Activated naive CD8-positive, alpha-beta T cell treated with anti-CD3 and anti-CD28 coated beads, Interleukin-2, amount 10 ng/mL, durations not matched to agents 7 days and 5 days (primary cell): ENCODE measurements around the gene HSPG2. TPM values are rescaled to one million over a fixed set of nuclear protein-coding genes. Genes with fewer than 3 reads are reported as not detected.

Experiments
- ATAC-seq: fragments of 150-1000 bp; cut with Tn5 transposase; one replicate; pipeline ENCODE4 v1.10.0; 2021; ENCODE audit warnings: low read depth, moderate library complexity
- POLR2A ChIA-PET: fragments of 350-600 bp; sonication (Branson Sonifier 250); formaldehyde crosslinking; loops from one replicate; lab custom pipeline; 2021; ENCODE audit warnings: antibody characterized with exemption; lab: Charles Lee
- DNase-seq: peaks from one replicate; pipeline ENCODE4 v3.0.0; 2021
- H3K27ac Mint-ChIP-seq: one replicate; pipeline ENCODE4 v1.8.0; 2022; ENCODE audit warnings: mild to moderate bottlenecking, mixed read lengths
- H3K27me3 Mint-ChIP-seq: one replicate; pipeline ENCODE4 v1.8.0; 2022; ENCODE audit warnings: mild to moderate bottlenecking, moderate library complexity, mixed read lengths
- H3K36me3 Mint-ChIP-seq: one replicate; pipeline ENCODE4 v1.8.0; 2021; ENCODE audit warnings: mild to moderate bottlenecking, mixed read lengths
- H3K4me1 Mint-ChIP-seq: one replicate; pipeline ENCODE4 v1.8.0; 2021; ENCODE audit warnings: mixed read lengths
- H3K4me3 Mint-ChIP-seq: one replicate; pipeline ENCODE4 v1.8.0; 2022; ENCODE audit warnings: mild to moderate bottlenecking, moderate library complexity, mixed read lengths
- H3K9me3 Mint-ChIP-seq: one replicate; pipeline ENCODE4 v1.8.0; 2021; ENCODE audit warnings: mixed read lengths
- total RNA-seq, 2 experiments: library from RNA; stranded (reverse); gene quantifications; one replicate each; pipeline ENCODE4 v1.2.3, GENCODE V29; 2021

The HSPG2 gene
- total RNA-seq, 2 experiments from 2014 or later, result 6.7 to 9.5 TPM

GRCh38 chr1:21933397-21934248, 3.5 kb downstream of the HSPG2 start:
- H3K4me3 Mint-ChIP-seq, result no peak overlapping the region
- peak overlapping the region; percentile 4 for H3K27ac Mint-ChIP-seq
- POLR2A ChIA-PET, result interaction anchor here (0.6 kb wide), 1 partner anchor 259 kb away, joined by 4 read pairs; no protein-coding TSS in a partner anchor
- H3K4me1 Mint-ChIP-seq, result peaks cover 16% of the 10 kb centered on the region
- ATAC-seq (no peak), DNase-seq (no peak)
- H3K27me3 Mint-ChIP-seq, result peaks cover 18% of the 10 kb centered on the region
- no peaks in the 10 kb centered on the region for H3K36me3 Mint-ChIP-seq
- H3K9me3 Mint-ChIP-seq, result no peaks in the 10 kb centered on the region

- ATAC-seq, result no peak
- H3K4me1 Mint-ChIP-seq, result peaks cover 9% of the 10 kb centered on the region
- POLR2A ChIA-PET, result interaction anchor here (0.9 kb wide), 1 partner anchor 22 kb away, joined by 3 read pairs; no protein-coding TSS in a partner anchor
- no peak for DNase-seq
- no peaks in the 10 kb centered on the region for H3K36me3 Mint-ChIP-seq
- no peak overlapping the region for H3K4me3 Mint-ChIP-seq
- H3K27me3 Mint-ChIP-seq, result peaks cover 6% of the 10 kb centered on the region
- H3K27ac Mint-ChIP-seq, result no peak overlapping the region
- H3K9me3 Mint-ChIP-seq, result no peaks in the 10 kb centered on the region
Observed at GRCh38 chr1:21932127-21932526, 5.0 kb downstream of the HSPG2 start.

- H3K9me3 Mint-ChIP-seq, result no peaks in the 10 kb centered on the region
- no peak overlapping the region for H3K27ac Mint-ChIP-seq
- no peak for DNase-seq
- peaks cover 5% of the 10 kb centered on the region for H3K27me3 Mint-ChIP-seq
- no peak overlapping the region for H3K4me3 Mint-ChIP-seq
- no peaks in the 10 kb centered on the region for H3K36me3 Mint-ChIP-seq
- no peak for ATAC-seq
- POLR2A ChIA-PET, result no interaction called here
- peaks cover 9% of the 10 kb centered on the region for H3K4me1 Mint-ChIP-seq
Observed at GRCh38 chr1:21931171-21932093, 5.7 kb downstream of the HSPG2 start.

GRCh38 chr1:21930629-21931170, 6.4 kb downstream of the HSPG2 start:
- H3K4me3 Mint-ChIP-seq, result no peak overlapping the region
- H3K36me3 Mint-ChIP-seq, result no peaks in the 10 kb centered on the region
- no peaks in the 10 kb centered on the region for H3K9me3 Mint-ChIP-seq
- DNase-seq (no peak), ATAC-seq (no peak)
- peaks cover 3% of the 10 kb centered on the region for H3K27me3 Mint-ChIP-seq
- peaks cover 8% of the 10 kb centered on the region for H3K4me1 Mint-ChIP-seq
- POLR2A ChIA-PET, result no interaction called here
- no peak overlapping the region for H3K27ac Mint-ChIP-seq

- no peaks in the 10 kb centered on the region for H3K9me3 Mint-ChIP-seq
- no peak overlapping the region for H3K27ac Mint-ChIP-seq
- POLR2A ChIA-PET, result no interaction called here
- H3K4me3 Mint-ChIP-seq, result no peak overlapping the region
- DNase-seq (no peak), ATAC-seq (no peak)
- no peaks in the 10 kb centered on the region for H3K27me3 Mint-ChIP-seq
- H3K4me1 Mint-ChIP-seq, result peaks cover 5% of the 10 kb centered on the region
- no peaks in the 10 kb centered on the region for H3K36me3 Mint-ChIP-seq
Observed at GRCh38 chr1:21930080-21930571, 7.0 kb downstream of the HSPG2 start.

GRCh38 chr1:21927533-21928237, 9.4 kb downstream of the HSPG2 start:
- Mint-ChIP-seq H3K9me3 (no peaks in the 10 kb centered on the region), H3K27me3 (peaks cover 2% of the 10 kb centered on the region), H3K4me3 (no peak overlapping the region), H3K36me3 (no peaks in the 10 kb centered on the region), H3K27ac (no peak overlapping the region), H3K4me1 (no peaks in the 10 kb centered on the region)
- POLR2A ChIA-PET, result no interaction called here
- DNase-seq (no peak), ATAC-seq (no peak)

- no peaks in the 10 kb centered on the region for H3K36me3 Mint-ChIP-seq
- POLR2A ChIA-PET, result no interaction called here
- no peak for ATAC-seq
- H3K9me3 Mint-ChIP-seq, result no peaks in the 10 kb centered on the region
- H3K27ac Mint-ChIP-seq, result no peak overlapping the region
- H3K4me3 Mint-ChIP-seq, result no peak overlapping the region
- H3K4me1 Mint-ChIP-seq, result no peaks in the 10 kb centered on the region
- no peak for DNase-seq
- H3K27me3 Mint-ChIP-seq, result peaks cover 2% of the 10 kb centered on the region
Observed at GRCh38 chr1:21926814-21927532, 10.1 kb downstream of the HSPG2 start.

- H3K4me1 Mint-ChIP-seq, result no peaks in the 10 kb centered on the region
- ATAC-seq, result no peak
- POLR2A ChIA-PET, result no interaction called here
Observed at GRCh38 chr1:21926065-21926464, 11.0 kb downstream of the HSPG2 start.

GRCh38 chr1:21925334-21925940, 11.7 kb downstream of the HSPG2 start:
- Mint-ChIP-seq H3K4me3 (no peak overlapping the region), H3K36me3 (no peaks in the 10 kb centered on the region), H3K4me1 (no peaks in the 10 kb centered on the region), H3K27ac (no peak overlapping the region), H3K9me3 (no peaks in the 10 kb centered on the region), H3K27me3 (peaks cover 2% of the 10 kb centered on the region)
- POLR2A ChIA-PET, result no interaction called here
- no peak for ATAC-seq
- DNase-seq, result no peak

More at GRCh38 chr1:21926065-21926464, 11.0 kb downstream of the HSPG2 start:
- Mint-ChIP-seq H3K9me3 (no peaks in the 10 kb centered on the region), H3K36me3 (no peaks in the 10 kb centered on the region), H3K27ac (no peak overlapping the region), H3K27me3 (peaks cover 2% of the 10 kb centered on the region), H3K4me3 (no peak overlapping the region)
- DNase-seq, result no peak

- no peaks in the 10 kb centered on the region for H3K9me3 Mint-ChIP-seq
- POLR2A ChIA-PET, result no interaction called here
Observed at GRCh38 chr1:21924503-21925005, 12.6 kb downstream of the HSPG2 start.

GRCh38 chr1:21922090-21923013, 14.8 kb downstream of the HSPG2 start:
- POLR2A ChIA-PET, result interaction anchor here (0.5 kb wide), 1 partner anchor 122 kb away, joined by 3 read pairs; no protein-coding TSS in a partner anchor
- H3K9me3 Mint-ChIP-seq, result no peaks in the 10 kb centered on the region
- ATAC-seq (no peak), DNase-seq (no peak)
- H3K27me3 Mint-ChIP-seq, result peaks cover 2% of the 10 kb centered on the region
- H3K4me1 Mint-ChIP-seq, result no peaks in the 10 kb centered on the region
- no peak overlapping the region for H3K4me3 Mint-ChIP-seq
- no peak overlapping the region for H3K27ac Mint-ChIP-seq
- H3K36me3 Mint-ChIP-seq, result no peaks in the 10 kb centered on the region

More at GRCh38 chr1:21924503-21925005, 12.6 kb downstream of the HSPG2 start:
- Mint-ChIP-seq H3K4me3 (no peak overlapping the region), H3K4me1 (no peaks in the 10 kb centered on the region), H3K36me3 (no peaks in the 10 kb centered on the region), H3K27ac (no peak overlapping the region), H3K27me3 (peaks cover 2% of the 10 kb centered on the region)
- ATAC-seq (no peak), DNase-seq (no peak)
